ENCODE measurements around the gene YPEL3. TPM values are rescaled to one million over a fixed set of nuclear protein-coding genes. Genes with fewer than 3 reads are reported as not detected.

Gene YPEL3
- total RNA-seq, 1 donor from 2014 or later, result 36.9 TPM

DNA sequence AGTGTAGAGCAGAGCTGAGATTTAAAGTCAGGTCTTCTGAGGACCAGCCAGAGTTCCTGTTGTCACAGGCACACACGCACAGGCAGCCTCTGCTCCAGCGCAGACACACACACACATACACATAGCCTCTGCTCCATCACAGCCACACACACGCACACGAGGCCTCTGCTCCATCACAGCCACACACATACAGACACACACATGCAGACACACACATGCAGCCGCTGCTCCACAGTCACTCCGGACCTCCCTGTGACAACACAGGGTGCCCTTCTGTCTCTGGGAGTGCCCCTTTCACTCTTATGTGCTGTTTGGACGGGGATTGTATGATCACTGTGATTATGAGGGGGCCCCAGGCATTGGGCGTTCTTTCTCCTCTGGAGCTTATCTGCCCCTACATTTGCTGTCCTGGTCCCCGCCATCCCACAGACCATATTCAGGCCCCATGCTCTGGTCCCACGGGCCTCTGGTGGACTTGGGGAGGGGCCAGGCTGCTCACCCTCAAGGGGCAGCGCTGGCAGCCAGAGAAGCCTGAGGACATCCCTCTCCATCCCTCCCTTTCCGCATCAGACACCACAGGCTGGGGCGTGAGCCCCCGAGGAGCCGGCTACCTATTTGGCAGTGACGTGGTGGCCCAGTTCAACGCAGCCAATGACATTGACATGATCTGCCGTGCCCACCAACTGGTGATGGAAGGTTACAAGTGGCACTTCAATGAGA is 11.8 kb downstream of the YPEL3 start:
- Mint-ChIP-seq H3K27ac (no peak overlapping the region), H3K27me3 (ENCODE audit: low read depth) (no peaks in the 10 kb centered on the region), H3K9me3 (no peaks in the 10 kb centered on the region), H3K36me3 (peaks cover 30% of the 10 kb centered on the region), H3K4me3 (no peak overlapping the region), H3K4me1 (no peaks in the 10 kb centered on the region)
- TF ChIP-seq, protein P1, sequence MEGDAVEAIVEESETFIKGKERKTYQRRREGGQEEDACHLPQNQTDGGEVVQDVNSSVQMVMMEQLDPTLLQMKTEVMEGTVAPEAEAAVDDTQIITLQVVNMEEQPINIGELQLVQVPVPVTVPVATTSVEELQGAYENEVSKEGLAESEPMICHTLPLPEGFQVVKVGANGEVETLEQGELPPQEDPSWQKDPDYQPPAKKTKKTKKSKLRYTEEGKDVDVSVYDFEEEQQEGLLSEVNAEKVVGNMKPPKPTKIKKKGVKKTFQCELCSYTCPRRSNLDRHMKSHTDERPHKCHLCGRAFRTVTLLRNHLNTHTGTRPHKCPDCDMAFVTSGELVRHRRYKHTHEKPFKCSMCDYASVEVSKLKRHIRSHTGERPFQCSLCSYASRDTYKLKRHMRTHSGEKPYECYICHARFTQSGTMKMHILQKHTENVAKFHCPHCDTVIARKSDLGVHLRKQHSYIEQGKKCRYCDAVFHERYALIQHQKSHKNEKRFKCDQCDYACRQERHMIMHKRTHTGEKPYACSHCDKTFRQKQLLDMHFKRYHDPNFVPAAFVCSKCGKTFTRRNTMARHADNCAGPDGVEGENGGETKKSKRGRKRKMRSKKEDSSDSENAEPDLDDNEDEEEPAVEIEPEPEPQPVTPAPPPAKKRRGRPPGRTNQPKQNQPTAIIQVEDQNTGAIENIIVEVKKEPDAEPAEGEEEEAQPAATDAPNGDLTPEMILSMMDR (IDR thresholded peaks at IDR 0.05; ENCODE audit: unreplicated experiment), result no peak
- DNase-seq (ENCODE audit: low spot score in 2 of 2, unreplicated experiment in 2 of 2), result no peak

DNA sequence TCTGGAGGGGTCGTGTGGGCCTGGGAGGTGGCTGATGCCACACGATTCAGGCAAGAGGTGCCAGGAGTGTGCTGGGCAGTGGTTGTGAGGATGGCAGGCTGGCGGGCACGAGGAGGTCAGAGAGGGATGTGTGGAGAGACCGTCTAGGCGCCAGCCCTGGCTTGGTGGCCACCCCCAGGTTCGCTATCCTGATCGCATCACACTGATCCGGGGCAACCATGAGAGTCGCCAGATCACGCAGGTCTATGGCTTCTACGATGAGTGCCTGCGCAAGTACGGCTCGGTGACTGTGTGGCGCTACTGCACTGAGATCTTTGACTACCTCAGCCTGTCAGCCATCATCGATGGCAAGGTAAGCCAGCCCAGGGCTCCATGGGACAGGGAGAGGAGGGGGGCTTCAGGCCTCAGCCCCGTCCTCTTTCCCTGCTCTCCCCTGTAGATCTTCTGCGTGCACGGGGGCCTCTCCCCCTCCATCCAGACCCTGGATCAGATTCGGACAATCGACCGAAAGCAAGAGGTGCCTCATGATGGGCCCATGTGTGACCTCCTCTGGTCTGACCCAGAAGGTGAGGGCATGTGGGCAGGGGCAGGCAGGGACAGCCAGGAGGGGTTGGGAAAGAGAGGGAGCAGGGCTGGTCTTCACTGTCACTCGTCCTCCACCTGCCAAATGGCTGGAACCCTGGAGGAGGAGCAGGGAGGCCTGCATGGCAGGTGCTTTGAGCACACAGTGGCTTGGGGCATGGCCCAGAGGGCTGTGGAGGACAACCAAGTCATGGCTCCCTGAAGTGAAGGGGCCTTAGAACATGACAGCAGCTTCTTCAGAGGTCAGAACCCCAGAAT is 12.6 kb downstream of the YPEL3 start:
- Mint-ChIP-seq H3K4me1 (no peaks in the 10 kb centered on the region), H3K27ac (no peak overlapping the region), H3K9me3 (no peaks in the 10 kb centered on the region), H3K36me3 (peaks cover 30% of the 10 kb centered on the region), H3K27me3 (ENCODE audit: low read depth) (no peaks in the 10 kb centered on the region), H3K4me3 (no peak overlapping the region)
- no peak for DNase-seq (ENCODE audit: low spot score in 2 of 2, unreplicated experiment in 2 of 2)
- TF ChIP-seq, protein P1 (IDR thresholded peaks at IDR 0.05; ENCODE audit: unreplicated experiment), result no peak

DNA sequence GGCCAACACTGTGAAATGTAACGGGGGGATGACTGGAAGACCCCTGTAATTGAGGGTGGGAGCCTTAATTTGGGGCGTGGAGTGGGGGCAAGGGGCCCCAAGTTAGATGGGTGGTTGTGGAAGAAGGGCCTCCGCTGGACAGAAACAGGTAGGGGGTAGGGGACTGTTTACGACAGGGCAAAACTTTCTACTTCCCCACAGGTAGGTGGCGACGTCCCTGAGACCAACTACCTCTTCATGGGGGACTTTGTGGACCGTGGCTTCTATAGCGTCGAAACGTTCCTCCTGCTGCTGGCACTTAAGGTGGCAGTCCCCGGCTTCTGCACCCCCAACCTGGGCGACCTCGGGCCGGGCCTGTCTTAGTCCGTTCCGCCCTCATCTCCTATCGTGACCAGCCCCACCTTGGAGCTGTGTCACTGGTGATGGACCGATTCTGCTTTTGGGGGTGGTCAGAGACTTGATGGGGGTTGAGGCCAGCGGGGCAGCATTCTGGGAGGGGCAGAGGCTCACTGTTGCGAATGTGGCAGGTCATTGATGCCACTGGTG is 13.4 kb downstream of the YPEL3 start:
- DNase-seq (ENCODE audit: low spot score in 2 of 2, unreplicated experiment in 2 of 2), result no peak
- Mint-ChIP-seq H3K36me3 (peaks cover 29% of the 10 kb centered on the region), H3K27ac (no peak overlapping the region), H3K9me3 (no peaks in the 10 kb centered on the region), H3K4me1 (peaks cover 4% of the 10 kb centered on the region), H3K27me3 (ENCODE audit: low read depth) (no peaks in the 10 kb centered on the region), H3K4me3 (no peak overlapping the region)
- TF ChIP-seq, protein P1 (IDR thresholded peaks at IDR 0.05; ENCODE audit: unreplicated experiment), result no peak

DNA sequence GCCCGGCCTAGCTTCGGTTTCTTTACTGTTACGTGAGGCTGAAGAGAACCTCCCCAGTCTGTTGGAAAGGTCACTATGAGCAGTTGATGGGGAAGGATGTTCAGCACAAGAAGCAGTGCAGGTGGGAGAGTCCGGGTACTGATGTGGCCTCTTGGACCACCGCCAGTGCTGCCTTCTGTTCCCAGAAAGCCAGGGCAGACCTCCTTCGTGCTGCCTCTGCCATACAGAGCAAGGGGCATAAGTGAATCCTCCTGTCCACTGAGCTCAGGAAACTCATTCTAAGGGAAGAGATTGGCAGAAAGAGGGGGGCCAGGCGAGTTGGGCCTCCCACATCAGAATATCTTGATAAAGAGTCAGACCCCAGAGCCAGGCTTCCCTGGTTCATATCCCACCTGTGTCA is 16.5 kb downstream of the YPEL3 start:
- Mint-ChIP-seq H3K4me1 (peaks cover 22% of the 10 kb centered on the region), H3K36me3 (peaks cover 22% of the 10 kb centered on the region), H3K27ac (no peak overlapping the region), H3K4me3 (no peak overlapping the region), H3K27me3 (ENCODE audit: low read depth) (no peaks in the 10 kb centered on the region), H3K9me3 (no peaks in the 10 kb centered on the region)
- TF ChIP-seq, protein P1 (IDR thresholded peaks at IDR 0.05; ENCODE audit: unreplicated experiment), result no peak
- DNase-seq (ENCODE audit: low spot score in 2 of 2, unreplicated experiment in 2 of 2), result no peak

DNA sequence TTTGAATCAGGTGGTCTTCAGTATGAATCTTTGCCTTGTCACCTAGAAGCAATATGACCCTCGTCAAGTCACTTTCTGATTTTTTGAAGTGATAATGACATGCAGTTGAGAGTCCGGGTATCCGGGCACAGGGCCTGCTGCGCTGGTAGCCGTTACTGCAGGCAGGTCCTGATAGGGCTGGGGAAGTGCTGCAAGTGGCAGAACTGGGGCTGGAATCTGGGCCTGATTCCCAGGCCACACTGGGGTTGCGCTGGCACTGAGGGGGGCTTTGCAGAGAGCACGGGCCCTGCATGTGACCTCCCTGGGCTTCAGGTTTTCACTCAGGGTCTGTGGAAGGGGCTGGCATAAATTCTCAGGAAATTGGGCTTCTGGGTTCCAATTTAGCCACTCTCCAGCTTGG is 17.3 kb downstream of the YPEL3 start:
- no peak overlapping the region for H3K27ac Mint-ChIP-seq
- H3K36me3 Mint-ChIP-seq, result peaks cover 22% of the 10 kb centered on the region
- H3K4me3 Mint-ChIP-seq, result no peak overlapping the region
- no peak for DNase-seq (ENCODE audit: low spot score in 2 of 2, unreplicated experiment in 2 of 2)
- TF ChIP-seq, protein P1 (IDR thresholded peaks at IDR 0.05; ENCODE audit: unreplicated experiment), result no peak
- H3K9me3 Mint-ChIP-seq, result no peaks in the 10 kb centered on the region
- H3K4me1 Mint-ChIP-seq, result peaks cover 22% of the 10 kb centered on the region
- H3K27me3 Mint-ChIP-seq (ENCODE audit: low read depth), result no peaks in the 10 kb centered on the region

All from mesothelial cell of epicardium (in vitro differentiated cells).